NCI-H2196 treated with DMSO at 0.1 percent for 48 hours (cell line): ENCODE measurements around the gene LRP1B.

ENCODE experiments used
- DNase-seq: peaks from one replicate; lab custom pipeline; 2025; ENCODE audit not compliant: unreplicated experiment; lab: John Stamatoyannopoulos, UW

The LRP1B gene

DNA sequence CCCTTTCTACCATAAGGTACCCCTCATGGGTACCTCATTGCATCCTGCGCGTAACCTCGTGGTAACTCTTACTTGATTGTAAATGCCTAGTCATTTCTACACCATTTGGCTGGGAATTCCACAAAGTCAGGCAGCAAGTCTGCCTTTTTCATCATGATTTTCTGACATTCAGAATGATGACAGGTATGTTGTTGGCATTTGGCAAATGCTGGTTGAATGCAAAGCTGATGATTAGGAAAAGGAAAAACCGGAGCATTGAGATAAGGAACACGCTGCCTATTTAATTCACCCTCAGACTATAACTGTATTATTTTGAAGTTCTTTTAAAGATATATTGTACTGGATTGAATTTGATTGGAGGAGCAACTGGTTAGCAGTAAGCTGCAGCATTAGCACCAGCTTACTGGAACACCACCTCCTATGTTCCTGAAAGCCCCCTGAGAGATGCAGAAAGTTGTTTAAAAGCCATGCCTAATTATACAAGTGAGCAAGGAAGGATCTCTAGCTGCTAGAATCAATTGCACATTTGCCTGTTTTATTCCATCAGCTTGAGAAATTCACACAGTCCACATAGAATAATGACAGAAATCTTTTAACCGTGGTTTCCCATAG, 520.1 kb downstream of the LRP1B start:
- no peak for DNase-seq

DNA sequence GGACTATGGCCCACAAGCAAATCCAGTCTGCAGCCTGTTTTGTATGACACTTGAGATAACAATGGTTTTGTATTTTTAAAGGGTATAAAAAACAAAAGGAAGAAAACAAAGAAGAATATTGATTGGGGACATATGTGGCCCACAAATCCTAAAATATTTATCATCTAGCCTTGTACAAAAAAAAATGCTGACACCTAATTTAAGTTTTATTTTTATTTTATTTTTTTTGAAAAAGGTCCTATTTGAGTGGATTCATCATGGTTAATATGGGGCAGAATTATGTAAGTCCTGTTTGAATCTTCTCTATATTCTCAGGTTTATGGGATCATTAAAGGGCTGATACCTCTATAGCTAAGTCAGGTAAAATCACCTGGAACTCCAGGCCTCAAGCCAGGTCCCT, 525.7 kb downstream of the LRP1B start:
- DNase-seq, result no peak

DNA sequence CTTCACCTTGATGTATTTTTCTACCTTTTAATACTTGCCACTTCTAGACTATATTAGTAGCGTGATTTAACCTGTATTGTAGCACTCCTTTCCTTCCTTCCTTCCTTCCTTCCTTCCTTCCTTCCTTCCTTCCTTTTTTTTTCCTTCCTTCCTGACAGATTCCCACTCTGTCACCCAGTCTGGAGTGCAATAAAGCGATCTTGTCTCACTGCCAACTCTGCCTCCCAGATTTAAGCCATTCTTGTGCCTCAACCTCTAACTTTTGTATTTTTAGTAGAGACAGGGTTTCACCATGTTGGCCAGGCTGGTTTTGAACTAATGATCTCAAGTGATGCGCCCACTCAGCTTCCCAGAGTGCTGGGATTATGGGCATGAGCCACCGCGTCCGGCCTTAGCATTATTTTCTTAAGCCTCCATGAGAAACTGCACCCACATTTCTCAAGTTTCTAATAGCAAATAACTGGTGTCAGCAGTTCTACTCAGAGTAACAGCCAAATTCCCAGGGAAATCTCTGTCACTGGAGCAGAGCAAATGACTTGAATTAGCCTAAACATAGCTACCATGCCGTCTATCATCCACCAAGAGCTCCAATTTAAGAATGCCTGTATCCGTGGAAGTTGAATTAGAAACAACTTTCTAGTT, 529.2 kb downstream of the LRP1B start:
- no peak for DNase-seq

DNA sequence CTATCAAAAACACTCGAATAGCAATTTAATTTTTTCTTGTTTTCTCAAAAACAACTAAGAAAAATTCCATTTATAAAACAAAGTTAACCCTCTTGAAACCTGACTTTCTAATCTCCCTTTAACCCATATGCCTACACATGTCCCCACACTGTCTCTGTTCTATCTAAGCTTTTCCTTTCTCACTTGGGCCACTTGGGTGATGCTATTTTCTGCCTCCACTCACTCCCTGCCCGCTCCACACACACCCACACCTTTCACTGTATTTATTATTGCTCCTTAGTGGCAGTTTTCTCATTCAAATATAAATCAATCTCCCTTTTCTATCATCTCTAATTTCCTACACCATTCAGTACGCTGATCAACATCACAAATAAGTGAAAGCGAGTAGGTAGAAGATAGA, 531.1 kb downstream of the LRP1B start:
- no peak for DNase-seq

DNA sequence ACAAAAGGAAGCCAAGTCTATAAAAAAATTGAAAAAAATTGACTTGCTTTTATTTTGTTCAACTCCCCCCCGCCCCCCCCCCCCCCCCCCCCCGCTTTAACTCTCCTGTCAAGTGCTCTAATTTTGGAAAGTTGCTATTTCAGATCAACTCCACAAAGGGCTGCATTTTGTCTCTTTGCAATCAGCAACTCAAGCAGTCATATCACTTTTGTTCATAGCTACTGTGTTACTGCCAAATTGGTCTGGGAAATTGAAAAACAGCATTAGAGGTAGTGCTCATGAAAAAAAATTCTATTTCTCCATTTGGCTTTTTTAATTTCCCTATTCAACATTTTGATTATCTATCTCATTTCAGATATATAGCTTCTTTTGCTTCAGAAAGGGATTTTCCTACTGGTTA, 531.8 kb downstream of the LRP1B start:
- no peak for DNase-seq

DNA sequence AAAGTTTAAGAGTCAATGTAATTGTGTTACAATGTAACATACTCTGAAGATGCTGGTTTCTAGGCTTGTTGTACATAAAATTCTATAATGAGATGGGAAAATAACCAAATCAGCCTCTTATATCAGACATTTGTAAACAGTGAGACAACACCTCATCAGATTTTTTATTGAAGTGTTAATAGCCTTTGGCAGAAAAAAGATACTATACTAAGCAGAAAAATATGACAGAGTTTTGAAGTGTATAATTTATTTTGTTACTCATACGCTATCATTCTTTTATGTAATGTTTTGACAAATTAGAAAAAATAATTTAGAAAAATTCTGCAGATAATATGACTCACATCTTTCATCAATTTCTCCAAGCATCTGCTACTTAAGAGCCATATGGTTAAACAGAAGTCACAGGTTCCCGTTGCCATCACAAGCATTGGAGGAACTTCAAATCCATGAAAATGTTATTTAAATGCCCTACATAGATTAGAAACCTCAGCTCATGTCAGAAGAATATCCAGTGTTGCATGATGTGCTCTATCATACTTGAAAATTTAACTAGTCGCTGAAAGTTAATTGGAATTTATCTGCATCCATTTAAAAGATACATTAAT, 535.4 kb downstream of the LRP1B start:
- no peak for DNase-seq

DNA sequence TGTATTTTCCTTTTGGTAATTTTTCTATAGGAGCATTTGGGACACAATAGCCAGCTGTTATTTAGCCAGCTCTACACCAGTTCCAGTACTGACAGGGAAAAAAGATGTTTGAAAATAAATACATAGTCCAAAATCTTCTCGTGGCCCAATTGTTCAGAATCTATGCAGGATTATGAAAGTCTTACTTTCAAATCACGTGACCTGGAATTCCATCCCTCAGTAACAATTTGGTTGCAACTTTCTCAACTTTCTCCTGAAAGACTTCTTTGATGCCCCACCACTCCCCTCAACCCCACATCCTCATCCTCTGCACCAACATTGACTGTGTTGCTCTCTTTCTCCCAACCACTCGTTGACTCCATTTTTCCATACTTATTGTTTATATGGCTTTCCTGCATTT, 539.0 kb downstream of the LRP1B start:
- no peak for DNase-seq

GRCh38 chr2:141590620-141591019, 540.2 kb downstream of the LRP1B start:
- no peak for DNase-seq

- no peak for DNase-seq
Measured at GRCh38 chr2:141589314-141589713, 541.5 kb downstream of the LRP1B start.

DNA sequence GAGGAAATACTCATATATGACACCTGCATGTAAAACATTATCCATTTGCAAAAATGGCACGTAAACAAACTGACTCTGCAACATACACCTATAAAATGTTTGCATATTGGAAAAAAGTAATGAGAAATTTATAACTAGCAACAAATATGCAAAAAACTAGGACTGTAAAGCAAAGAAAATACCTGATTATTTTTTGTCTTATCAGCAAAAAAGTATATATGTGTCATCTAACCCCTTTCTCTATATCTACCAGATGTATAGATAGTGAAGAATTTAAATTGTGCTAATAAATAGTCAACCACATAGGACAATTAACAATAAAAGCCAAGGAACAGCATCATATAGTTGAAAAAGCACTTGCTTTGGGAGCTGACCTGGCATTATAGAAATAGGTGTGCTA, 543.8 kb downstream of the LRP1B start:
- DNase-seq, result no peak

GRCh38 chr2:141582213-141582612, 548.6 kb downstream of the LRP1B start:
- DNase-seq, result no peak

- DNase-seq, result no peak
Measured at GRCh38 chr2:141579071-141579470, 551.7 kb downstream of the LRP1B start.

- DNase-seq, result no peak
Measured at GRCh38 chr2:141570474-141571131, 560.2 kb downstream of the LRP1B start.

GRCh38 chr2:141569941-141570340, 560.9 kb downstream of the LRP1B start:
- no peak for DNase-seq

DNA sequence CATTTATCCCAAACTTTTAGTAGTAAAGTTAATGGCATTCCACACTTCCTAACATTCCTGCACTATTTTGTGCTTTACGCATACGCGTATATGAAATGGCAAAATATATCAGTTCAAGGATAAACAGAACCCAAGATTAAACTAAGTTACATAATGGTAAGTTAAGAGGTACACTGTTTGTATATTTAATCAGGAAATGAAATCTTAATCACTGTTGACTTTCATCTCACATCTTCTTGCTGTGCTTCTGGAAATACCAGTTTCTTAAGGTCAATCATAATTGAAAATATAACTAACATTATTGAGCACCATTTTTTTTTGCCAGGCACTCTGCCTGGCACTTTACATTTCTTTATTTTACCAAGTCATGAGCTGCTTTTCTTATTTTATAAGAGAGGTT, 565.2 kb downstream of the LRP1B start:
- no peak for DNase-seq

GRCh38 chr2:141560723-141561122, 570.1 kb downstream of the LRP1B start:
- DNase-seq, result no peak

GRCh38 chr2:141557329-141558095, 573.3 kb downstream of the LRP1B start:
- DNase-seq, result no peak

GRCh38 chr2:141555876-141556470, 574.8 kb downstream of the LRP1B start:
- no peak for DNase-seq

- DNase-seq, result no peak
Measured at GRCh38 chr2:141554810-141555209, 576.0 kb downstream of the LRP1B start.

DNA sequence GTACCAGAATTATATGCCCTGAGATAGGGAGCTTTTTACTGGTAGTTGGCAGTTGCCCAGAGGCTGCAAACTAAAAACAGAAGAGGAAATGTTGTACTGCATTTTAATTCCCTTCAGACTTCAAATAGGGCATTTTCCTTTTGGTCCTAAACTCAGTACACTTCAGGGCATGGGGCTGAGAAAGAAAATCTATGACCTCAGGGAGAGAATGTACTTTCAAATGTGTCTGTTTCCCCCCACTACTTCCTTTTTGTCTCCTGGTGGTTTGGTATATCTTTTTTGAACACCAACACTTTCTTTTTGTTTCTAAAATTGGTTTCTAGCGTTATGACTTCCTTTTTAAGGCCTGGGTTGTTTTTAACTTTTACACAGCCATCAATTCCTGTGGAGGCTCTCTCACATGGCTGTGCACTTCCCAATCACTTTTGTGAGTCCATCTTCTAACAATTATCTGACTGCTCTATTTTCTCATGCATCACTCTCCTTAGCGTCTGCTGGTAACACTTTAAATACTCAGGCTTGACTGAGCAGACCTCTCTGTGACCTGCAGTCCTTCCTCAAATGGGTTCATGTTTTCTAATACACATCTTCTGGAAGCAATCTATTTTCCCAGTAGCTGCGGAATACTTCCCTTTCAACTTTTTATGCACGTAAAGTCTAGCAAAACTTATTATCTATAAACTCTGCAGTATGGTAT, 596.0 kb downstream of the LRP1B start:
- DNase-seq, result no peak
